ENCODE results near the gene PROX1.

PROX1 gene

GRCh38 chr1:213998785-213999184, 11.0 kb downstream of the PROX1 start:
- DNase-seq = no peak

DNA sequence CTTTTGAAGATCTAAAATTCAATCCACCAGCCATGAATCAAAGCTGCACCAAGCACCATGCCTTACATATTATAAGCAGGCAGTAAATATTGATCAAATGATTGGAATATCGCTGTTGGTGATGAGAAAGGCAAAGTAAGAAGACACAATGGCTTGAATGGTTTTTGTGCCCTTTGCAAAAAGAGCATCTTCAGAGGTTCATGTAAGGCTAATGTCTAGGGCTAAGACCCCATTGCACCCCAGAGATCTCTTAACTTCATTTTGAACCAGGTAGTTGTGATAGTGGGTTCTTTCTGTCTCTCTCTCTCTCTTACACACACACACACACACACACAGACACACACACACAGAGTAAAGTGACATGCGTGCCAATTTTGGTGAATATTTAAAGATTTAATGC, 12.0 kb downstream of the PROX1 start:
- no peak for DNase-seq

- DNase-seq = no peak
Measured at GRCh38 chr1:214002060-214002459, 14.3 kb downstream of the PROX1 start.

DNA sequence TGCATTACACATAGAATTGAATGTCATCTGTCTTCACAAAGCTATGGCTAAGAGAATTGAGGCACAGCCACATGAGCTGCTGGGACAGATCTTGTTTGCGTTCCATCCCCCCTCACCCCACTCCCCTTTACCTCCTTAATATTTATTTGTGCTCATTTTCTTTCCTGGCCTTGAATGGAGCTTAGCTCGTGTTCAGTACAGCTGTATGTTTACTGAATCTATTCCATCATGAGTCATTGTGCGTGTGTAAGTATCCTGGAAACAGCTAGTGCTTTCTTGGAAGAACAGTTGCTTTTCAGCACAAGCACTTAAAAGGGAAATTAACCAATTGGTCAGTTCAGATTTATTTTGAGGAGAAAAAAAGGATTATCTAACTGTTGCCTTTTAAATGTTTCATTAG, 14.7 kb downstream of the PROX1 start:
- no peak for DNase-seq

GRCh38 chr1:214003233-214003632, 15.5 kb downstream of the PROX1 start:
- no peak for DNase-seq

- no peak for DNase-seq
Measured at GRCh38 chr1:214004014-214004413, 16.2 kb downstream of the PROX1 start.

- no peak for DNase-seq
Measured at GRCh38 chr1:214004795-214005194, 17.0 kb downstream of the PROX1 start.

DNA sequence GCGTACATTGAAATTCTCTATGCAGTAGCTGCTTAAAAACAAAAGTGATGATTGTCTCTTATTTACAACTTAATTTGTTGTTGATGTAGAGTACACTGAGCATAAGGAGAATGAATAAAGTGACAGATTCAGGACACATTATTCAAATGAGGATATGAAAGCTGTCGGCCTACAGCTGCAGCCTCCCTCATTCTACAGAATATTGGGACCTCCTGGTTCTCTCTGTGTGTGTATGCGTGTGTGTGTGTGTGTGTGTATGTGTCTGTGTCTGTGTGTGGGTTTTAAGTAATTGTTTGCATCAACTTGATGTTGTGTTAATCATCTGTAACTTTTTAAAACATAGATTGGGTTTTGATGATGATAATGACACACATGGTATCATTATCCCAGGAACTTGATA, 17.9 kb downstream of the PROX1 start:
- DNase-seq = no peak

DNA sequence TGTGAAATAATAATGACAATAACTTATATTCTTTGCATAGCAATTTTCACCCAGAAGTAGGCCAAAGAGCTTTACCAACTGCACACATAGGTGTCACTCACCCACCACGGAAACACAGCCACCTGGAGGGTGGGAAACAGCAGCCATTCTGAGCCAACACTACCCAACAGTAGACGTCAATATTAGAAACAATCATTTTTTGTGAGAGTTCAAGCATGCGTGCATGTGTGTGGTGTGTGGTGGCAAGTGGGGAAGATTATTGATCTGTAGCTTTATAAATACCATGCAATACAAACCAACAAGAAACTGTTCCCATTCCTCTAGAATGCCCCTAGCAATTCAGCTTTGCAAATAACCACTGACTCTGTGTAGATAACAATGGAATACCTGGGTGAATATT, 19.1 kb downstream of the PROX1 start:
- no peak for DNase-seq

DNA sequence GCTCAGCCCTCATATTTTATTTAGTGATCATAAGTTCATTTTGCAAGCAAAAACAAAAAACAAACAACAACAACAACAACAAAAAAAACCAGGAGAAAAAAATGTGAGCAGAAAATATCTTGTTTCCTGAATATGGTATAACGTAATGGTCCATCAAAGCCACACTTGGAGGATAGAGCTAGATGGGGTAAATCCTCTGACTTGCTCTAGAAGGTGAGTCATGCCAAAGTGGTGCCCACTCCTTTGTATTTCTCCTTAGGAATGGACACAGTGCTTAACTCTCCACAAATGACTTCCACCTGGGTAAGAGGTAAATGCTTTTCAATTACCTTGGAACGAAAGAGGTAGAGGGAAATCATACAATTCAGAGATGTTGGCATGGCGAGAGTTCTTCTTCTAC, 20.6 kb downstream of the PROX1 start:
- DNase-seq = no peak

DNA sequence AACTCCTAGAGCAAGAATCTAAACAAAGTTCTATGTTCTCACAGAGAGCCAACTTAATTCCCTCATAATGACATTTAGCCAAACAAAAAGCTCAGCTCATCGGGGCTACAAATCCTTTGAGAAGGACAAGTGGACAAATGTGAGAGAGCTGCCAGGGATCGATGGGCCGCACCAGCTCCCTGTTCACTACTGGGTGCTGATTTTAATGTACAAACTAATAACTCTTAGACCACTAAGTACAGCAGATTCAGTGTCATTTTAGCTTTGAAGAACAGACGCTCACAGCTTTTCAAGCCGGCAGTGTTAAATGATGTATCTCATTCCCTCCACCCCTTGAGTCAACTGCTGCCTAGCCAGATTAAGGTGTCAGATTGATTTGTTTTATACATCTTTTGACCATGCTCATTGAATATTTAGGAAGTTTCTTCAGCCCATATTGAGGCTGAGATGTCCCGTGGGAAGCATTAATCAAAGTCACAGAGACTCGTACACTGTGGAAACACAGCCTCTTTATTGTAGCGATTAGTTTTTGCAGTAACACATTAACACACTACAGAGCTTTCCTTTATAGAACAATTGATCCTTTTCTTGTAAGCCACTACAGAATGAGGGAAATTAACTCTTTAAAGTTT, 21.1 kb downstream of the PROX1 start:
- no peak for DNase-seq

DNA sequence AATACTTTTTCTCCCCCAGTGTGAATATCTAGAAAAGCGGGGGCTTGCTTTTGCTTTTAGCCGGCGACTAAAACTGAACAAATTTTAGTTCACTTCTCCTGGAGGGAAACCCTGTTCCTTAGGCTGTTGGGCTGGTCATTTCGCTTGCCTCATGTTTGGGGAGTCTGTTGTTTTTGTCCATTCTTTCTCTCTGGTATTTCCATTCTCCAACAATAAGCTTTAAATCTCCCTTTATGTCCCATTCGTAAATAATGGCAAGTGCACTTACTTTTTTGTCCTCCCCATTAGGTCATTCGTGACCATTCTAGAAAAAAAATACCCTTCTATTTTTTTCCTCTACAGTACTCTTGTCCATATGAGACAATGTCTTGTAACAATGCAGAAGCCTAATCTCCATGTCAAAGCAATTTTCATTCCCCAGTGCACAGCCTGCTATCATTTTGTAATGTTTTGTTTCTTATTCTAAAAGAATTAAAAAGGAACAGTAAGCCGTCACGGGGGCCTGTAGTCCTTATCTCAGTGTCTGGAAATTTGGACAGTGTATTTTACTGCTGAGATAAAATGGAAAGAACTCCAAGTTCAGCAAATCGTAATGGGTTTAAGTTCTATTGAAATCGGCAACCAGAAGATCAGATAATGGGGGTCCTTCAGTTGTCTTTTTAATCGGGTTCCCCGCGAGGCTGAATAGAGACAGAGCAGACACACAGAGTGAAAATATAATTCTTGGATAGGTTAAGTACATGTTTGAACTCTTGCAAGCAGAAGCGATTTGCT, 21.8 kb downstream of the PROX1 start:
- no peak for DNase-seq

DNA sequence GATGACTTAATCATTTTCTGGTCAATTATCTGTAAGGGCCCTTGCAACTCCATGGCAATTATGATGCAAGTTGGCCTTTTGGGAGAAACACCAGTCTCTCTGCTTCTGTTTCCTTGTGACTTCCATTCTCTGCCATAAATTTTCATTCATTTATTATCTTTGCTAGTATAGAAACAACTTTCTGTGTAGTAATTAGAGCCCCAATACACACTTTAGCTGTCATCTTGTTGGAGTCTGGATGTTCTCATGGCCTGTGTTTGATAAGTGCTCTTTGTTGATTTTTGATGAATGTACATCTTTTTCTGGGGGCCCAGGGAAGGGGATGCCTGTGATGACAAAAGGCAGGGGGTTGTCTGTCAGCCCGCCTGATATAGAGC, 22.4 kb downstream of the PROX1 start:
- DNase-seq = no peak

GRCh38 chr1:214010717-214011116, 22.9 kb downstream of the PROX1 start:
- DNase-seq = no peak

DNA sequence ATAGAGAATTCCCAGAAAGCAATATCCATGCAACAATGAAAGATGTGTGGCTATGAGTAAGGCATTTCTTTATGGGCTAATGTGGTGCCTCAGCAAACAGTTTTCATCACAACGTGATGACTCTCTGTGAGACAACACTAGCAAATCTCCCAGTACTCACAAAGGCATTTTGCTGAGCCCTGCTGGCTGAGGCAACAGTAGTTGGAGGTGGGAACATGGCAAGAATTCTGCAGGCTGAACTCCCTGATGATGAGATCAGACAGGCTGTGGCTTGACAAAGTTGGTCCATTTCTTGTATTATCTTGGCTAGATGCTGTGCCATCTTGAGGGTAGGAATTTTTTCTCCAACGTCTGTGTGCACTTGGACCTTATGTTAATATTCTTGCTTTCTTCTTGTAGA, 24.6 kb downstream of the PROX1 start:
- DNase-seq = no peak

- no peak for DNase-seq
Measured at GRCh38 chr1:214013614-214014377, 26.0 kb downstream of the PROX1 start.

DNA sequence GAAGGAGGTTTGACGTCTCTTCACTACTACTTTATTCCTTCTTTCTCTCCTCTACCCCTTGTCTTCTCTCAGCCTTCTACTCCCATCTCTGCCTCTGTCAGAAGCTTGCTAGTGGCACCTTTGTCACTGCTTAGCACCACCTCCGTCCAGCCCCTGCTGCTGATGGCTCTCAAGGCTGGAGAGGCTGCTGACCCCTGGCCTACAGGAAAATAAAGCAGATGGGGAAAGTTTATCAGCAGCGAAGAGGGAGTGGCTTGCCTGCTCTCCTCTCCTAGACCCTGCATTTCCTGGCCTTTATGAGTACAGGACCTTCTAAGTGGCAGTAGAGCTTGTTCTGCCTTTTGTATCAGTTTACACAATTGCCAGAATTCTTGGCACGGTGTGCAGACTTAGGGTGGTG, 27.0 kb downstream of the PROX1 start:
- no peak for DNase-seq

- no peak for DNase-seq
Measured at GRCh38 chr1:214017191-214017982, 29.6 kb downstream of the PROX1 start.

GRCh38 chr1:214018386-214019268, 30.9 kb downstream of the PROX1 start:
- DNase-seq = no peak

GRCh38 chr1:214019499-214019898, 31.7 kb downstream of the PROX1 start:
- no peak for DNase-seq

DNA sequence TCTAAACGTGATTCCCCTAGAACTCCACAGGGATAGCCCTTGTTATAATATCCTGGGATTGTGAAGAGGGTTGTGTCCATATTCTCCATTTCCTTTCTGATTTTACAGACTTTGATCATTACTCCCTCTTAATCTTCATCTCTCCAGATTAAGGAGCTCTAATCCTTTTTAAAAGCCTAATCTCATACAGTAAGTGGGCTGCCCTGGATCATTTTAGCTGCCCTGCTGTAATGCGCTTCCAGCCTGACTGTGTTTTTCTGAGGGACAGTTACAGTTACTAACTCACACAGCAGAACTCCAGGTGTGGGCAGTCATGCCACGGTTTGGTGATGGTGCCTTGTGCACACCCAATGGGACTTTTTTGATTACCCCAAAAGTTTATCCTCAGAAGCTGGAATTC, 33.5 kb downstream of the PROX1 start:
- DNase-seq = no peak

- no peak for DNase-seq
Measured at GRCh38 chr1:214022229-214022791, 34.5 kb downstream of the PROX1 start.
